Activated T-cell treated with anti-CD3 and anti-CD28 coated beads for 48 hours (primary cell): Measurements from ENCODE around the gene CDH22.

Experiments
- DNase-seq: peaks from one replicate; pipeline ENCODE4 v3.0.0-alpha.2; 2020; ENCODE audit warnings: low read depth

The CDH22 gene

GRCh38 chr20:46324379-46324778 lies 16.1 kb upstream of the CDH22 start:
- DNase-seq = no peak

- DNase-seq = no peak
Observed at GRCh38 chr20:46323557-46323956, 15.3 kb upstream of the CDH22 start.

- DNase-seq = no peak
Observed at GRCh38 chr20:46322641-46323040, 14.3 kb upstream of the CDH22 start.

- no peak for DNase-seq
Observed at GRCh38 chr20:46317685-46318177, 9.4 kb upstream of the CDH22 start.

GRCh38 chr20:46316984-46317684 lies 8.8 kb upstream of the CDH22 start:
- no peak for DNase-seq

- no peak for DNase-seq
Observed at GRCh38 chr20:46315311-46315710, 7.0 kb upstream of the CDH22 start.

- no peak for DNase-seq
Observed at GRCh38 chr20:46312945-46313861, 4.9 kb upstream of the CDH22 start.

- peak; percentile 4 for DNase-seq
Observed at GRCh38 chr20:46312075-46312944, 4.0 kb upstream of the CDH22 start.

- no peak for DNase-seq
Observed at GRCh38 chr20:46311719-46312074, 3.4 kb upstream of the CDH22 start.

- DNase-seq = no peak
Observed at GRCh38 chr20:46311039-46311650, 2.8 kb upstream of the CDH22 start.

GRCh38 chr20:46309945-46310344 lies 1.6 kb upstream of the CDH22 start:
- no peak for DNase-seq

- DNase-seq = no peak
Observed at GRCh38 chr20:46307999-46308257, 370 bp downstream of the CDH22 start.

GRCh38 chr20:46307139-46307998 lies 929 bp downstream of the CDH22 start:
- DNase-seq = peak; percentile 66

- no peak for DNase-seq
Observed at GRCh38 chr20:46306743-46307138, 1.6 kb downstream of the CDH22 start.

GRCh38 chr20:46305973-46306360 lies 2.3 kb downstream of the CDH22 start:
- no peak for DNase-seq

GRCh38 chr20:46305331-46305972 lies 2.8 kb downstream of the CDH22 start:
- DNase-seq = no peak

- no peak for DNase-seq
Observed at GRCh38 chr20:46304852-46305251, 3.4 kb downstream of the CDH22 start.

GRCh38 chr20:46304361-46304760 lies 3.9 kb downstream of the CDH22 start:
- no peak for DNase-seq

GRCh38 chr20:46303176-46303956 lies 4.9 kb downstream of the CDH22 start:
- no peak for DNase-seq

GRCh38 chr20:46302106-46302505 lies 6.2 kb downstream of the CDH22 start:
- no peak for DNase-seq
